HepG2 (cell line): Measurements from ENCODE around the gene KCNF1. TPM values are rescaled to one million over a fixed set of nuclear protein-coding genes. Genes with fewer than 3 reads are reported as not detected.

Experiments
- ATAC-seq: fragments of 200-7000 bp; cut with Tn5 transposase; 3 replicates; pipeline ENCODE4 v1.9.1; 2020; ENCODE audit warnings: mild to moderate bottlenecking, moderate library complexity
- BruUV-seq: library from RNA; stranded (reverse); fragments of 400-500 nt; replicated peaks from 2 replicates; lab custom pipeline; 2021; lab: Mats Ljungman, UMichigan
- CTCF ChIA-PET: fragments of 300-600 bp; formaldehyde crosslinking; extraction: SDS; loops from one replicate; lab custom pipeline; 2021; ENCODE audit warnings: low total read pairs, inconsistent platforms, low intra/inter-chr PET ratio; lab: Yijun Ruan, JAX
- POLR2A ChIA-PET: fragments of 350-600 bp; sonication (Branson Sonifier 250); formaldehyde crosslinking; loops from one replicate; lab custom pipeline; 2020; ENCODE audit warnings: antibody characterized with exemption, inconsistent platforms; lab: Yijun Ruan, JAX
- DNase-seq: peaks from one replicate; pipeline ENCODE4 v3.0.0-alpha.2; 2015; ENCODE audit warnings: low spot score
- FAIRE-seq: peaks from 3 replicates; lab custom pipeline; 2011; peaks lifted over from hg19 to GRCh38; lab: Jason Lieb, UNC
- H2AFZ ChIP-seq: one replicate; pipeline ENCODE4 v1.6.1; 2011; ENCODE audit warnings: low read length, inconsistent platforms
- H3K27ac ChIP-seq: fragments of 300-600 bp; 3 replicates; pipeline ENCODE4 v1.8.0; 2011; ENCODE audit warnings: mixed run types, mild to moderate bottlenecking, mixed read lengths, low read length, inconsistent platforms; ENCODE audit not compliant: insufficient read depth; ENCODE audit errors: extremely low read length
- H3K27me3 ChIP-seq, 2 experiments: fragments of 200-600 bp in 1 of 2; 2 replicates in 1 of 2; 3 replicates in 1 of 2; pipeline versions ENCODE4 v1.6.0 to v1.8.0; 2011; ENCODE audit warnings: low read length in 2 of 2, mild to moderate bottlenecking in 2 of 2, moderate library complexity in 2 of 2, inconsistent platforms in 1 of 2; ENCODE audit not compliant: insufficient read depth in 2 of 2, control insufficient read depth in 1 of 2
- H3K36me3 ChIP-seq, 2 experiments: fragments of 200-600 bp in 1 of 2; replicated peaks in 1 of 2; 2 replicates in 1 of 2; 3 replicates in 1 of 2; pipeline versions ENCODE4 v1.5.1 to v1.8.0; 2011; ENCODE audit warnings: low read length in 2 of 2, inconsistent platforms in 1 of 2; ENCODE audit not compliant: insufficient read depth in 2 of 2, control insufficient read depth in 1 of 2
- H3K4me1 ChIP-seq: 2 replicates; pipeline ENCODE4 v1.5.1; 2012; ENCODE audit warnings: low read length, inconsistent platforms; ENCODE audit not compliant: insufficient read depth
- H3K4me2 ChIP-seq: 2 replicates; pipeline ENCODE4 v1.6.0; 2011; ENCODE audit warnings: low read depth, low read length, inconsistent platforms
- H3K4me3 ChIP-seq, 3 experiments: fragments of 200-600 bp in 1 of 3; sonication (generic), shearing (Covaris generic) in 1 of 3; replicated peaks in 1 of 3; 2 replicates each; pipeline ENCODE4 v1.5.1; 2011 to 2016; ENCODE audit warnings: low read length in 3 of 3, inconsistent platforms in 2 of 3, low read depth in 2 of 3, mild to moderate bottlenecking in 2 of 3, control low read depth in 1 of 3, mixed read lengths in 1 of 3; ENCODE audit not compliant: insufficient read depth in 1 of 3
- H3K79me2 ChIP-seq: one replicate; pipeline ENCODE4 v1.6.1; 2011; ENCODE audit warnings: low read length, inconsistent platforms; ENCODE audit not compliant: insufficient read depth
- H3K9ac ChIP-seq: 2 replicates; pipeline ENCODE4 v1.6.0; 2011; ENCODE audit warnings: mild to moderate bottlenecking, low read depth, low read length, inconsistent platforms; ENCODE audit not compliant: insufficient read depth
- H3K9me3 ChIP-seq: 2 replicates; pipeline ENCODE4 v1.5.1; 2012; ENCODE audit warnings: mild to moderate bottlenecking, low read length
- H4K20me1 ChIP-seq: 2 replicates; pipeline ENCODE4 v1.6.0; 2011; ENCODE audit warnings: inconsistent platforms, mild to moderate bottlenecking, low read length, moderate library complexity; ENCODE audit not compliant: insufficient read depth
- CREB1 ChIP-seq, 2 experiments: fragments of 450-650 bp in 1 of 2; IDR thresholded peaks; 2 replicates each; pipeline ENCODE4 v1.6.1; 2016 to 2017; ENCODE audit warnings: control low read depth in 1 of 2, mild to moderate bottlenecking in 1 of 2, missing compliant biosample characterization in 1 of 2, missing genetic modification characterization in 1 of 2
- DR1 ChIP-seq: sonication (generic); formaldehyde crosslinking; IDR thresholded peaks from 2 replicates; pipeline ENCODE4 v1.8.0; 2021; ENCODE audit warnings: mild to moderate bottlenecking, missing genetic modification reagents, inconsistent platforms
- DRAP1 ChIP-seq: IDR thresholded peaks from 2 replicates; pipeline ENCODE4 v1.6.1; 2016; ENCODE audit warnings: missing genetic modification reagents, missing compliant biosample characterization
- ETV5 ChIP-seq: IDR thresholded peaks from 2 replicates; pipeline ENCODE4 v1.6.1; 2018; ENCODE audit warnings: missing biosample characterization, missing genetic modification reagents, inconsistent platforms, borderline replicate concordance
- MAFF ChIP-seq: IDR thresholded peaks from 2 replicates; pipeline ENCODE4 v1.6.1; 2011; ENCODE audit warnings: low read depth, low read length, improper control_type of control experiment
- MXD3 ChIP-seq: IDR thresholded peaks from 2 replicates; pipeline ENCODE4 v1.6.1; 2016; ENCODE audit warnings: mild to moderate bottlenecking, missing biosample characterization, missing genetic modification reagents
- SRY ChIP-seq: sonication (generic); formaldehyde crosslinking; IDR thresholded peaks from 2 replicates; pipeline ENCODE4 v1.8.0; 2022; ENCODE audit warnings: mild to moderate bottlenecking, missing genetic modification reagents
- YEATS2 ChIP-seq: sonication (generic); formaldehyde crosslinking; IDR thresholded peaks from 2 replicates; pipeline ENCODE4 v1.4.0; 2020; ENCODE audit warnings: missing genetic modification reagents, borderline replicate concordance
- ZBTB42 ChIP-seq: sonication (generic); formaldehyde crosslinking; IDR thresholded peaks from 2 replicates; pipeline ENCODE4 v1.5.0; 2020; ENCODE audit warnings: mild to moderate bottlenecking, missing genetic modification reagents
- ZNF572 ChIP-seq: sonication (generic); formaldehyde crosslinking; IDR thresholded peaks from 2 replicates; pipeline ENCODE4 v1.5.1; 2020; ENCODE audit warnings: mild to moderate bottlenecking, missing genetic modification reagents
- ZNF670 ChIP-seq: sonication (generic); formaldehyde crosslinking; IDR thresholded peaks from 2 replicates; pipeline ENCODE4 v1.8.0; 2022; ENCODE audit warnings: mild to moderate bottlenecking, missing genetic modification reagents, borderline replicate concordance
- ZNF768 ChIP-seq: sonication (generic); formaldehyde crosslinking; IDR thresholded peaks from 2 replicates; pipeline ENCODE4 v1.4.0; 2020; ENCODE audit warnings: missing genetic modification reagents
- WGBS: methylation state at CpG from one replicate; pipeline ENCODE4 v1.1.6; 2017; ENCODE audit warnings: low lambda C conversion rate; 5-methylcytosine and 5-hydroxymethylcytosine counted together
- in situ Hi-C: cut with HindIII; loops from 2 replicates; pipeline ENCODE4 v1.10.0; 2017; ENCODE audit warnings: low pct_unique_long_range_greater_than_20kb; ENCODE audit not compliant: extremely low pct_ligation_motif_present
- intact Hi-C: fragments of 100-400 bp; cut with micrococcal nuclease; formaldehyde crosslinking; loops from one replicate; pipeline ENCODE4 v1.10.0; 2022; ENCODE audit not compliant: unreplicated experiment
- polyA plus RNA-seq, 8 experiments: library from polyadenylated mRNA; depleted of rRNA in 3 of 8; stranded (reverse) in 7 of 8; unstranded in 1 of 8; fragments of >200 nt; fragmentation: Illumina TruSeq in 4 of 8; extraction: Trizol in 4 of 8; gene quantifications; 2 replicates each; pipeline versions ENCODE4 v1.2.1 to v1.2.3, GENCODE V29; 2011 to 2016; ENCODE audit warnings: low read depth in 4 of 8, missing spikeins in 1 of 8, mixed read lengths in 1 of 8; ENCODE audit not compliant: insufficient read depth in 1 of 8
- total RNA-seq, 5 experiments: library from RNA; depleted of rRNA; stranded (reverse); fragments of >200 nt; fragmentation: Illumina TruSeq; extraction: Trizol; gene quantifications; 2 replicates each; pipeline ENCODE4 v1.2.3, GENCODE V29; 2016; ENCODE audit warnings: low read depth in 1 of 5
- TF ChIP-seq, protein P1 (sequence below): sonication (generic); formaldehyde crosslinking; IDR thresholded peaks from 2 replicates; pipeline ENCODE4 v1.9.0; 2021; ENCODE audit warnings: missing genetic modification reagents, borderline replicate concordance
- TF ChIP-seq, protein P2 (sequence below): sonication (generic); formaldehyde crosslinking; IDR thresholded peaks from 2 replicates; pipeline ENCODE4 v1.4.0; 2020; ENCODE audit warnings: low read depth, mild to moderate bottlenecking, missing genetic modification reagents

KCNF1 gene
- total and polyA plus RNA-seq, 2 of the 13 experiments (the other 11 are each of a cell fraction or from before 2014, with no cell fraction given): 0.09 to 0.12 TPM

DNA sequence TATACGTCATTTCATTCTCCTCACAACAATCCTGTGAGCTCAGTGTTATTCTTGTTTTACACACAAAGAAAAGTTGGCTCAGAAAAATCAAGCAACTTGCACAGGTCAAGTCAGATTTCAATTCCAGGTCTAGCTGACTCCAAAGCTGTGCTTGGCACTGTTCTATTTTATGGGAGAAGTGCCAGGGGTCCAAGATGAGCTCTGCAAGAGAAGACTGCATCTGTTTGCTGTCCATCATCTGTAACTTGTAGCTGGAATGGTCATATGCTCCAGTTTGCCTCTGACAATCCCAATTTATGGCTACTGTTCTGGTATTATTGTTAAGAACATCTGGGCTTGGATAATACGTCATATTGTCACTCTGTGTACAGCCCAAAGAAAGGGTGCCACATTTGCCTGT, 28.9 kb downstream of the KCNF1 start:
- Histone ChIP-seq H3K27me3 (peaks cover 3 to 19% of the 10 kb centered on the region in 2 experiments; a peak in 4 of 5 replicates), H3K36me3 (no peaks in the 10 kb centered on the region), H3K4me3 (no peak overlapping the region), H3K27ac (no peak overlapping the region), H3K9ac (no peak overlapping the region), H3K9me3 (peaks cover 20% of the 10 kb centered on the region), H3K79me2 (no peaks in the 10 kb centered on the region), H2AFZ (no peak overlapping the region), H3K4me1 (peaks cover 33% of the 10 kb centered on the region), H3K4me2 (no peak overlapping the region), H4K20me1 (no peaks in the 10 kb centered on the region)
- no peak for DNase-seq
- intact Hi-C loops (loop anchor here (10.0 kb wide), 1 partner anchor 1534 kb away; no protein-coding TSS in a partner anchor), in situ Hi-C loops (no loop called here)
- no peak for ATAC-seq
- no peak for TF ChIP-seq MAFF
- TF ChIP-seq CREB1 (IDR thresholded peaks at IDR 0.05): peak; percentile 42; the same call in 1 of the 2 replicates
- no peak for TF ChIP-seq CREB1 (CRISPR knock-in tag; IDR thresholded peaks at IDR 0.05)
- peak; percentile 46 for FAIRE-seq
- no TSS peak for BruUV-seq
- ChIA-PET CTCF (no interaction called here), POLR2A (no interaction called here)
- 37% methylated on average over 2 of the region's 2 CpGs for WGBS

- peaks cover 20% of the 10 kb centered on the region for H3K9me3 ChIP-seq
- H3K4me2 ChIP-seq: no peak overlapping the region
- no peaks in the 10 kb centered on the region for H3K36me3 ChIP-seq
- H2AFZ ChIP-seq: no peak overlapping the region
- no peak overlapping the region for H3K27ac ChIP-seq
- BruUV-seq: no TSS peak
- POLR2A ChIA-PET: no interaction called here
- H3K27me3 ChIP-seq: peaks cover 4 to 27% of the 10 kb centered on the region in 2 experiments; a peak in 4 of 5 replicates
- peaks cover 25% of the 10 kb centered on the region for H3K4me1 ChIP-seq
- no peaks in the 10 kb centered on the region for H3K79me2 ChIP-seq
- ATAC-seq (no peak), DNase-seq (no peak), FAIRE-seq (no peak)
- no peak overlapping the region for H3K9ac ChIP-seq
- CTCF ChIA-PET: no interaction called here
- H4K20me1 ChIP-seq: no peaks in the 10 kb centered on the region
- intact Hi-C loops: loop anchor here (10.0 kb wide), 1 partner anchor 1533 kb away; no protein-coding TSS in a partner anchor
- in situ Hi-C loops: no loop called here
- no peak overlapping the region for H3K4me3 ChIP-seq
- WGBS: 30% methylated on average over 3 of the region's 3 CpGs
- TF ChIP-seq MXD3 (CRISPR knock-in tag): no peak
- TF ChIP-seq, protein P1, sequence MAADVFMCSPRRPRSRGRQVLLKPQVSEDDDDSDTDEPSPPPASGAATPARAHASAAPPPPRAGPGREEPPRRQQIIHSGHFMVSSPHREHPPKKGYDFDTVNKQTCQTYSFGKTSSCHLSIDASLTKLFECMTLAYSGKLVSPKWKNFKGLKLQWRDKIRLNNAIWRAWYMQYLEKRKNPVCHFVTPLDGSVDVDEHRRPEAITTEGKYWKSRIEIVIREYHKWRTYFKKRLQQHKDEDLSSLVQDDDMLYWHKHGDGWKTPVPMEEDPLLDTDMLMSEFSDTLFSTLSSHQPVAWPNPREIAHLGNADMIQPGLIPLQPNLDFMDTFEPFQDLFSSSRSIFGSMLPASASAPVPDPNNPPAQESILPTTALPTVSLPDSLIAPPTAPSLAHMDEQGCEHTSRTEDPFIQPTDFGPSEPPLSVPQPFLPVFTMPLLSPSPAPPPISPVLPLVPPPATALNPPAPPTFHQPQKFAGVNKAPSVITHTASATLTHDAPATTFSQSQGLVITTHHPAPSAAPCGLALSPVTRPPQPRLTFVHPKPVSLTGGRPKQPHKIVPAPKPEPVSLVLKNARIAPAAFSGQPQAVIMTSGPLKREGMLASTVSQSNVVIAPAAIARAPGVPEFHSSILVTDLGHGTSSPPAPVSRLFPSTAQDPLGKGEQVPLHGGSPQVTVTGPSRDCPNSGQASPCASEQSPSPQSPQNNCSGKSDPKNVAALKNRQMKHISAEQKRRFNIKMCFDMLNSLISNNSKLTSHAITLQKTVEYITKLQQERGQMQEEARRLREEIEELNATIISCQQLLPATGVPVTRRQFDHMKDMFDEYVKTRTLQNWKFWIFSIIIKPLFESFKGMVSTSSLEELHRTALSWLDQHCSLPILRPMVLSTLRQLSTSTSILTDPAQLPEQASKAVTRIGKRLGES (CRISPR knock-in tag): no peak
- no peak for TF ChIP-seq ZBTB42 (CRISPR knock-in tag)
- no peak for TF ChIP-seq DR1 (CRISPR knock-in tag)
- TF ChIP-seq, protein P2, sequence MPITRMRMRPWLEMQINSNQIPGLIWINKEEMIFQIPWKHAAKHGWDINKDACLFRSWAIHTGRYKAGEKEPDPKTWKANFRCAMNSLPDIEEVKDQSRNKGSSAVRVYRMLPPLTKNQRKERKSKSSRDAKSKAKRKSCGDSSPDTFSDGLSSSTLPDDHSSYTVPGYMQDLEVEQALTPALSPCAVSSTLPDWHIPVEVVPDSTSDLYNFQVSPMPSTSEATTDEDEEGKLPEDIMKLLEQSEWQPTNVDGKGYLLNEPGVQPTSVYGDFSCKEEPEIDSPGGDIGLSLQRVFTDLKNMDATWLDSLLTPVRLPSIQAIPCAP (CRISPR knock-in tag): no peak
- TF ChIP-seq ETV5 (CRISPR knock-in tag): no peak
- no peak for TF ChIP-seq YEATS2 (CRISPR knock-in tag)
- TF ChIP-seq ZNF572 (CRISPR knock-in tag): no peak
- no peak for TF ChIP-seq DRAP1 (CRISPR knock-in tag)
- no peak for TF ChIP-seq ZNF768 (CRISPR knock-in tag)
- no peak for TF ChIP-seq ZNF670 (CRISPR knock-in tag)
- TF ChIP-seq SRY (CRISPR knock-in tag): no peak
Measured at GRCh38 chr2:10941383-10941782, 29.6 kb downstream of the KCNF1 start.
